ENCODE measurements around the gene QPRT. TPM values are rescaled to one million over a fixed set of nuclear protein-coding genes. Genes with fewer than 3 reads are reported as not detected.

Gene QPRT
- total RNA-seq, 3 donors from 2014 or later: 1.9 to 3.0 (median 2.1) TPM

Other genes starting within 250 kb of the QPRT start
- 10 to 100 TPM; 12.4 to 15.4 (median 13.4) TPM for gene BOLA2, start 224.8 kb upstream of the QPRT start, total RNA-seq
- 10 to 100 TPM; 36.1 to 55.8 (median 49.0) TPM for gene SLX1B, start 224.6 kb upstream of the QPRT start, total RNA-seq
- gene SULT1A4, start 219.3 kb upstream of the QPRT start, total RNA-seq: 1 to 10 TPM in 2 of 3 donors, under 1 TPM in 1; 0.57 to 1.6 (median 1.3) TPM
- gene NPIPB12, start 172.8 kb upstream of the QPRT start, total RNA-seq: 10 to 100 TPM; 38.6 to 55.5 (median 51.8) TPM
- 10 to 100 TPM; 37.5 to 41.0 (median 39.9) TPM for gene SPN, start 15.9 kb upstream of the QPRT start, total RNA-seq
- gene C16orf54, start 66.8 kb downstream of the QPRT start, total RNA-seq: 1 to 10 TPM; 6.8 to 8.8 (median 7.2) TPM
- gene ZG16, start 99.1 kb downstream of the QPRT start, total RNA-seq: under 1 TPM in 1 of 3 donors, not detected in 2; 0.05 TPM
- gene KIF22, start 111.6 kb downstream of the QPRT start, total RNA-seq: 10 to 100 TPM; 73.5 to 82.2 (median 79.7) TPM
- gene MAZ, start 127.3 kb downstream of the QPRT start, total RNA-seq: 100 to 1,000 TPM; 321 to 471 (median 409) TPM
- 1 to 10 TPM in 1 of 3 donors, under 1 TPM in 2; 0.34 to 1.6 (median 0.76) TPM for gene PRRT2, start 133.0 kb downstream of the QPRT start, total RNA-seq
- 10 to 100 TPM; 35.2 to 40.9 (median 40.7) TPM for gene PAGR1, start 137.0 kb downstream of the QPRT start, total RNA-seq
- 10 to 100 TPM; 80.6 to 86.4 (median 85.8) TPM for gene MVP, start 141.3 kb downstream of the QPRT start, total RNA-seq
- 10 to 100 TPM; 56.7 to 61.0 (median 59.7) TPM for gene CDIPT, start 184.0 kb downstream of the QPRT start, total RNA-seq
- gene SEZ6L2, start 220.4 kb downstream of the QPRT start, total RNA-seq: under 1 TPM in 2 of 3 donors, not detected in 1; 0.18 to 0.33 TPM
- 1 to 10 TPM; 2.1 to 3.4 (median 3.2) TPM for gene ASPHD1, start 221.3 kb downstream of the QPRT start, total RNA-seq
- gene KCTD13, start 247.0 kb downstream of the QPRT start, total RNA-seq: 10 to 100 TPM; 42.7 to 45.4 (median 44.1) TPM